ENCODE measurements around the gene ZC3H7B. TPM values are rescaled to one million over a fixed set of nuclear protein-coding genes. Genes with fewer than 3 reads are reported as not detected.

ZC3H7B gene
- total and polyA plus RNA-seq, 2 experiments from 2014 or later, result 5.7 to 61.5 TPM

DNA sequence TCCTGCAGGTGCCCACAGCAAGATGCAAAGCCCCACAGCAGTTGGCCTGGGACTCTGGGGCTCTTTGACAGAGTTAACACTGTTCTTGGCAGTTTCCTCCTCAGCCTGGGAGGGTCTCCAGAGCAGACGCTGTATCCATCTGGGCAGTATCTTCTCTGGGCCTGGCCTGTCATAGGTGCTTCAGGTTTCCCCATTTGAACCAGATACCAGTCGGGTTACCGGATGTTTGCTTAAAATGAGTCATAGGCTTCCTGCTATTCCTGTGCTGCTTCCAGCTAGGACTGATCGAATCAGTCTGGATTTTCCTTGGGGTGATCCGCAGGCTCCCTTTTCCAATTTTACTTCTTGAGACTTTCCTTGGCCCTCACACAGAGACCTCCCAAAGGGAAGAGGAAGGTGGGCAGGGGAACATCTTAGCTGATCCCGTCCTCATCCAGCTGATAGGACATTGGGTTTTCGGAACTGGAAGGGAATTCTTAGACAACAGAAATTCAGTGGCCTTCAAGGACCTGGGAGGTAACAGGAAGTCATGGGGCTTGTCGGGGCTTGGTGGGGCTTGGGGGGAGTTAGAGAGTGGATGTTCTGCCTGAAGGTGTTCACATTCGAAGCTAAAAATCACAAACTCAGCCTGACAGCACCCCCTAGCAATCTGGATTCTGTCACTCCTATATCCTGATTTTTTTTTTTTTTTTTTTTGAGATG, 12.9 kb upstream of the ZC3H7B start:
- Mint-ChIP-seq H3K4me1 (peaks cover 40% of the 10 kb centered on the region), H3K4me3 (peak overlapping the region; percentile 32; the same call in 2 of the 3 replicates), H3K36me3 (ENCODE audit: low read depth) (peaks cover 17% of the 10 kb centered on the region), H3K9me3 (no peaks in the 10 kb centered on the region; the same call in 1 of the 3 replicates), H3K27ac (peak overlapping the region; percentile 81), H3K27me3 (ENCODE audit: insufficient read depth, low read depth, poor library complexity) (peaks cover 8% of the 10 kb centered on the region)
- ATAC-seq (no peak), DNase-seq (ENCODE audit: low spot score) (peak; percentile 41)
- no peaks in the 10 kb centered on the region for H3K9me2 ChIP-seq (ENCODE audit: insufficient read depth)
- peaks cover 18% of the 10 kb centered on the region for H4K20me1 ChIP-seq (replicated peaks; ENCODE audit: insufficient read depth)
- H3K36me3 ChIP-seq (ENCODE audit: insufficient read depth), result peaks cover 5% of the 10 kb centered on the region
- no peaks in the 10 kb centered on the region for H3K27me3 ChIP-seq (ENCODE audit: insufficient read depth)
- H3K4me2 ChIP-seq, result no peak overlapping the region
- H3K79me2 ChIP-seq (replicated peaks; ENCODE audit: insufficient read depth), result peaks cover 24% of the 10 kb centered on the region
- TF ChIP-seq, protein P1, sequence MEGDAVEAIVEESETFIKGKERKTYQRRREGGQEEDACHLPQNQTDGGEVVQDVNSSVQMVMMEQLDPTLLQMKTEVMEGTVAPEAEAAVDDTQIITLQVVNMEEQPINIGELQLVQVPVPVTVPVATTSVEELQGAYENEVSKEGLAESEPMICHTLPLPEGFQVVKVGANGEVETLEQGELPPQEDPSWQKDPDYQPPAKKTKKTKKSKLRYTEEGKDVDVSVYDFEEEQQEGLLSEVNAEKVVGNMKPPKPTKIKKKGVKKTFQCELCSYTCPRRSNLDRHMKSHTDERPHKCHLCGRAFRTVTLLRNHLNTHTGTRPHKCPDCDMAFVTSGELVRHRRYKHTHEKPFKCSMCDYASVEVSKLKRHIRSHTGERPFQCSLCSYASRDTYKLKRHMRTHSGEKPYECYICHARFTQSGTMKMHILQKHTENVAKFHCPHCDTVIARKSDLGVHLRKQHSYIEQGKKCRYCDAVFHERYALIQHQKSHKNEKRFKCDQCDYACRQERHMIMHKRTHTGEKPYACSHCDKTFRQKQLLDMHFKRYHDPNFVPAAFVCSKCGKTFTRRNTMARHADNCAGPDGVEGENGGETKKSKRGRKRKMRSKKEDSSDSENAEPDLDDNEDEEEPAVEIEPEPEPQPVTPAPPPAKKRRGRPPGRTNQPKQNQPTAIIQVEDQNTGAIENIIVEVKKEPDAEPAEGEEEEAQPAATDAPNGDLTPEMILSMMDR (conservative IDR thresholded peaks at IDR 0.05; ENCODE audit: low read depth in 2 of 2), result no peak
- TF ChIP-seq, protein P2, sequence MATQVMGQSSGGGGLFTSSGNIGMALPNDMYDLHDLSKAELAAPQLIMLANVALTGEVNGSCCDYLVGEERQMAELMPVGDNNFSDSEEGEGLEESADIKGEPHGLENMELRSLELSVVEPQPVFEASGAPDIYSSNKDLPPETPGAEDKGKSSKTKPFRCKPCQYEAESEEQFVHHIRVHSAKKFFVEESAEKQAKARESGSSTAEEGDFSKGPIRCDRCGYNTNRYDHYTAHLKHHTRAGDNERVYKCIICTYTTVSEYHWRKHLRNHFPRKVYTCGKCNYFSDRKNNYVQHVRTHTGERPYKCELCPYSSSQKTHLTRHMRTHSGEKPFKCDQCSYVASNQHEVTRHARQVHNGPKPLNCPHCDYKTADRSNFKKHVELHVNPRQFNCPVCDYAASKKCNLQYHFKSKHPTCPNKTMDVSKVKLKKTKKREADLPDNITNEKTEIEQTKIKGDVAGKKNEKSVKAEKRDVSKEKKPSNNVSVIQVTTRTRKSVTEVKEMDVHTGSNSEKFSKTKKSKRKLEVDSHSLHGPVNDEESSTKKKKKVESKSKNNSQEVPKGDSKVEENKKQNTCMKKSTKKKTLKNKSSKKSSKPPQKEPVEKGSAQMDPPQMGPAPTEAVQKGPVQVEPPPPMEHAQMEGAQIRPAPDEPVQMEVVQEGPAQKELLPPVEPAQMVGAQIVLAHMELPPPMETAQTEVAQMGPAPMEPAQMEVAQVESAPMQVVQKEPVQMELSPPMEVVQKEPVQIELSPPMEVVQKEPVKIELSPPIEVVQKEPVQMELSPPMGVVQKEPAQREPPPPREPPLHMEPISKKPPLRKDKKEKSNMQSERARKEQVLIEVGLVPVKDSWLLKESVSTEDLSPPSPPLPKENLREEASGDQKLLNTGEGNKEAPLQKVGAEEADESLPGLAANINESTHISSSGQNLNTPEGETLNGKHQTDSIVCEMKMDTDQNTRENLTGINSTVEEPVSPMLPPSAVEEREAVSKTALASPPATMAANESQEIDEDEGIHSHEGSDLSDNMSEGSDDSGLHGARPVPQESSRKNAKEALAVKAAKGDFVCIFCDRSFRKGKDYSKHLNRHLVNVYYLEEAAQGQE (IDR thresholded peaks at IDR 0.05; ENCODE audit: unreplicated experiment), result no peak
- TF ChIP-seq STAT1 (IDR thresholded peaks at IDR 0.05; ENCODE audit: unreplicated experiment), result no peak
- no peak for TF ChIP-seq EZH2phosphoT487 (IDR thresholded peaks at IDR 0.05; ENCODE audit: unreplicated experiment)
- no peak for TF ChIP-seq ZNF114 (CRISPR knock-in tag; IDR thresholded peaks at IDR 0.05)
- TF ChIP-seq NANOG (IDR thresholded peaks at IDR 0.05; ENCODE audit: borderline replicate concordance), result no peak
- TF ChIP-seq, protein P3, sequence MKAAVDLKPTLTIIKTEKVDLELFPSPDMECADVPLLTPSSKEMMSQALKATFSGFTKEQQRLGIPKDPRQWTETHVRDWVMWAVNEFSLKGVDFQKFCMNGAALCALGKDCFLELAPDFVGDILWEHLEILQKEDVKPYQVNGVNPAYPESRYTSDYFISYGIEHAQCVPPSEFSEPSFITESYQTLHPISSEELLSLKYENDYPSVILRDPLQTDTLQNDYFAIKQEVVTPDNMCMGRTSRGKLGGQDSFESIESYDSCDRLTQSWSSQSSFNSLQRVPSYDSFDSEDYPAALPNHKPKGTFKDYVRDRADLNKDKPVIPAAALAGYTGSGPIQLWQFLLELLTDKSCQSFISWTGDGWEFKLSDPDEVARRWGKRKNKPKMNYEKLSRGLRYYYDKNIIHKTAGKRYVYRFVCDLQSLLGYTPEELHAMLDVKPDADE (IDR thresholded peaks at IDR 0.05), result no peak
- TF ChIP-seq POLR2AphosphoS5 (IDR thresholded peaks at IDR 0.05; ENCODE audit: low read depth), result no peak
- TF ChIP-seq JUNB (IDR thresholded peaks at IDR 0.05; ENCODE audit: unreplicated experiment), result no peak
- H3K4me1 ChIP-seq (ENCODE audit: insufficient read depth), result peaks cover 46% of the 10 kb centered on the region
- H3F3A ChIP-seq (replicated peaks; ENCODE audit: low read depth), result peaks cover 16% of the 10 kb centered on the region; the same call in 1 of the 2 replicates
- no peak overlapping the region for H2AFZ ChIP-seq
- H3K27ac ChIP-seq (ENCODE audit: low read depth), result peak overlapping the region; percentile 99
- H3K4me3 ChIP-seq, result no peak overlapping the region
